Smooth muscle cell (in vitro differentiated cells): ENCODE results near the gene VAMP1. TPM values are rescaled to one million over a fixed set of nuclear protein-coding genes. Genes with fewer than 3 reads are reported as not detected.

Source experiments
- polyA plus RNA-seq: library from polyadenylated mRNA; unstranded; fragments of >200 nt; fragmentation: Nextera tagmentation; extraction: Ambion mirVana; gene quantifications from 2 replicates; pipeline ENCODE4 v1.2.1, GENCODE V29; 2016
- total RNA-seq: library from RNA; depleted of rRNA; stranded (reverse); fragments of >200 nt; gene quantifications from 2 replicates; pipeline ENCODE4 v1.2.3, GENCODE V29; 2014

Gene VAMP1
- total and polyA plus RNA-seq, 2 experiments from 2014 or later: 3.5 to 7.5 TPM

Other genes starting within 250 kb of the VAMP1 start
- gene PLEKHG6, start 160.0 kb downstream of the VAMP1 start, total RNA-seq: 6.5 and 7.8 TPM in 2 replicates
- 5.2 and 21.9 TPM in 2 replicates for gene PLEKHG6, start 160.0 kb downstream of the VAMP1 start, polyA plus RNA-seq
- 110 and 139 TPM in 2 replicates for gene TNFRSF1A, start 128.6 kb downstream of the VAMP1 start, total RNA-seq
- gene TNFRSF1A, start 128.6 kb downstream of the VAMP1 start, polyA plus RNA-seq: 144 and 148 TPM in 2 replicates
- 1.3 and 1.5 TPM in 2 replicates for gene SCNN1A, start 95.1 kb downstream of the VAMP1 start, total RNA-seq
- 0.57 and 1.0 TPM in 2 replicates for gene SCNN1A, start 95.1 kb downstream of the VAMP1 start, polyA plus RNA-seq
- 35.1 and 38.3 TPM in 2 replicates for gene LTBR, start 86.5 kb downstream of the VAMP1 start, total RNA-seq
- 72.9 and 97.8 TPM in 2 replicates for gene LTBR, start 86.5 kb downstream of the VAMP1 start, polyA plus RNA-seq
- not detected in 2 replicates for gene CD27, start 25.7 kb downstream of the VAMP1 start, total RNA-seq
- not detected in 2 replicates for gene CD27, start 25.7 kb downstream of the VAMP1 start, polyA plus RNA-seq
- 0.85 TPM in 1 of 2 replicates, not detected in the other for gene TAPBPL, start 18.6 kb downstream of the VAMP1 start, total RNA-seq
- 1.5 and 3.2 TPM in 2 replicates for gene TAPBPL, start 18.6 kb downstream of the VAMP1 start, polyA plus RNA-seq
- gene MRPL51, start 22.6 kb upstream of the VAMP1 start, total RNA-seq: 122 and 126 TPM in 2 replicates
- 364 and 377 TPM in 2 replicates for gene MRPL51, start 22.6 kb upstream of the VAMP1 start, polyA plus RNA-seq
- 22.7 and 78.9 TPM in 2 replicates for gene NCAPD2, start 23.4 kb upstream of the VAMP1 start, total RNA-seq
- 17.6 and 21.5 TPM in 2 replicates for gene NCAPD2, start 23.4 kb upstream of the VAMP1 start, polyA plus RNA-seq
- 5,015 and 5,158 TPM in 2 replicates for gene GAPDH, start 63.8 kb upstream of the VAMP1 start, total RNA-seq
- gene GAPDH, start 63.8 kb upstream of the VAMP1 start, polyA plus RNA-seq: 9,934 and 11,119 TPM in 2 replicates
- 4.2 and 5.2 TPM in 2 replicates for gene IFFO1, start 85.4 kb upstream of the VAMP1 start, total RNA-seq
- 13.3 and 19.1 TPM in 2 replicates for gene IFFO1, start 85.4 kb upstream of the VAMP1 start, polyA plus RNA-seq
- gene NOP2, start 97.6 kb upstream of the VAMP1 start, total RNA-seq: 29.7 and 41.9 TPM in 2 replicates
- gene NOP2, start 97.6 kb upstream of the VAMP1 start, polyA plus RNA-seq: 23.6 and 30.4 TPM in 2 replicates
- 172 and 176 TPM in 2 replicates for gene CHD4, start 136.7 kb upstream of the VAMP1 start, total RNA-seq
- gene CHD4, start 136.7 kb upstream of the VAMP1 start, polyA plus RNA-seq: 87.5 and 122 TPM in 2 replicates
- gene LPAR5, start 165.3 kb upstream of the VAMP1 start, total RNA-seq: 2.0 and 4.4 TPM in 2 replicates
- 1.3 and 1.8 TPM in 2 replicates for gene LPAR5, start 165.3 kb upstream of the VAMP1 start, polyA plus RNA-seq
- gene ACRBP, start 176.8 kb upstream of the VAMP1 start, total RNA-seq: not detected in 2 replicates
- 0.82 TPM in 1 of 2 replicates, not detected in the other for gene ACRBP, start 176.8 kb upstream of the VAMP1 start, polyA plus RNA-seq
- gene ING4, start 192.4 kb upstream of the VAMP1 start, total RNA-seq: 24.8 and 45.0 TPM in 2 replicates
- 27.0 and 33.5 TPM in 2 replicates for gene ING4, start 192.4 kb upstream of the VAMP1 start, polyA plus RNA-seq
- 30.0 and 31.0 TPM in 2 replicates for gene ZNF384, start 218.7 kb upstream of the VAMP1 start, total RNA-seq
- 36.1 and 38.6 TPM in 2 replicates for gene ZNF384, start 218.7 kb upstream of the VAMP1 start, polyA plus RNA-seq
- 1.4 TPM in 1 of 2 replicates, not detected in the other for gene PIANP, start 230.1 kb upstream of the VAMP1 start, total RNA-seq
- 2.8 and 3.8 TPM in 2 replicates for gene PIANP, start 230.1 kb upstream of the VAMP1 start, polyA plus RNA-seq